Esophagus muscularis mucosa (tissue), 4 donors: ENCODE measurements around the gene SLC41A3. TPM values are rescaled to one million over a fixed set of nuclear protein-coding genes. Genes with fewer than 3 reads are reported as not detected.
A peak's percentile ranks its signal among the peaks of the same experiment; 100 is the strongest.

Source experiments
- DNase-seq: peaks from one replicate; pipeline ENCODE4 v3.0.0-alpha.2; 2017; ENCODE audit errors: extremely low spot score
- H3K27ac ChIP-seq, 4 donors: fragments of 200-600 bp; sonication (generic); replicated peaks in 1 of 4; 1 replicate in 3 of 4; 2 replicates in 1 of 4; pipeline ENCODE4 v1.5.1; 2016 to 2019; ENCODE audit warnings: mild to moderate bottlenecking in 1 of 4
- H3K27me3 ChIP-seq, 4 donors: fragments of 200-600 bp; sonication (generic); one replicate each; pipeline versions ENCODE4 v1.5.1 to v1.6.0; 2016 to 2019
- H3K36me3 ChIP-seq, 4 donors: fragments of 200-600 bp; sonication (generic); one replicate each; pipeline ENCODE4 v1.5.1; 2016 to 2019
- H3K4me1 ChIP-seq, 4 donors: fragments of 200-600 bp; sonication (generic); one replicate each; pipeline ENCODE4 v1.5.1; 2016 to 2019
- H3K4me3 ChIP-seq, 4 donors: fragments of 200-600 bp; sonication (generic); 1 replicate in 2 of 4; 2 replicates in 2 of 4; pipeline ENCODE4 v1.5.1; 2016 to 2019; ENCODE audit warnings: mild to moderate bottlenecking in 4 of 4, moderate library complexity in 1 of 4
- H3K9me3 ChIP-seq, 4 donors: fragments of 200-600 bp; sonication (generic); 1 replicate in 3 of 4; 2 replicates in 1 of 4; pipeline ENCODE4 v1.5.1; 2016 to 2019
- EP300 ChIP-seq: sonication (generic); formaldehyde crosslinking; IDR thresholded peaks from one replicate; pipeline ENCODE4 v1.6.1; 2017; ENCODE audit warnings: antibody characterized with exemption
- POLR2A ChIP-seq: fragments of 450-650 bp; IDR thresholded peaks from one replicate; pipeline ENCODE4 v1.6.1; 2017; ENCODE audit warnings: antibody characterized with exemption, moderate library complexity, mild to moderate bottlenecking, low read depth
- POLR2AphosphoS5 ChIP-seq, 2 donors: sonication (generic); formaldehyde crosslinking; IDR thresholded peaks; one replicate each; pipeline ENCODE4 v1.6.1; 2017; ENCODE audit warnings: antibody characterized with exemption in 2 of 2
- WGBS: methylation state at CpG from one replicate; pipeline ENCODE4 v1.1.5; 2018; 5-methylcytosine and 5-hydroxymethylcytosine counted together
- intact Hi-C: fragments of 100-400 bp; cut with DNase I; formaldehyde crosslinking; loops from one replicate; pipeline ENCODE4 v1.15.1; 2023
- total RNA-seq, 4 donors: library from RNA; depleted of rRNA; stranded (reverse); fragments of >200 nt; gene quantifications; one replicate each; pipeline versions ENCODE4 v1.1.0 to v1.2.1, GENCODE V29; 2016
- TF ChIP-seq, protein P1 (sequence below), 3 experiments: fragments of 200-600 bp in 2 of 3; fragments of 450-650 bp in 1 of 3; sonication (generic) in 2 of 3; IDR thresholded peaks; one replicate each; pipeline ENCODE4 v1.5.1; 2017 to 2019; ENCODE audit warnings: antibody characterized with exemption in 3 of 3, mild to moderate bottlenecking in 2 of 3, moderate library complexity in 1 of 3

SLC41A3 gene
- total RNA-seq, 4 donors from 2014 or later = 31.6 to 68.1 (median 38.9) TPM

DNA sequence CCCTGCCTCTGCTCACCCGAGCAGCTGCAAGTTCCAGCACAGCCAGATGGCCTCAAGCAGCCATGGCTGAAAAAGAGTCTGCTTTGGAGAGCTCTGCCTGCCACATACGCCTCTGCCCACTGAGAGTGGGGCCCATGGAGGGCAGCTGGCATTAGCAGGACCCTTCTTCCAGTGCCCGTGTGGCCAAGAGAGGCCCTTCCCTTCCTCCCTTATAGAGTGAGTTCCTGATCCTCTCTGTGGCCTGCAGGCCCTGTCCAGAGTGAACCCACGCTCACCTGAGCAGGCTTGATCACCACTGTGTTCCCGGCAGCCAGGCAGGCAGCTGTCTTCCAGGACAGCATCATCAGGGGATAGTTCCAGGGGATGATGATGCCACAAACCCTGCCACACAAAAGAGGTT is 41.4 kb upstream of the SLC41A3 start:
- intact Hi-C loops = no loop called here
- Histone ChIP-seq H3K36me3 (peaks cover 0 to 12% (median 3%) of the 10 kb centered on the region in 4 donors), H3K4me1 (peaks cover 0 to 3% (median 0%) of the 10 kb centered on the region in 4 donors), H3K27ac (no peak overlapping the region), H3K27me3 (no peaks in the 10 kb centered on the region), H3K9me3 (no peaks in the 10 kb centered on the region), H3K4me3 (no peak overlapping the region)
- no peak for DNase-seq
- WGBS = 30% methylated on average over 2 of the region's 5 CpGs
- TF ChIP-seq EP300 = no peak
- TF ChIP-seq POLR2AphosphoS5 (IDR thresholded peaks at IDR 0.05) = no peak
- TF ChIP-seq, protein P1, sequence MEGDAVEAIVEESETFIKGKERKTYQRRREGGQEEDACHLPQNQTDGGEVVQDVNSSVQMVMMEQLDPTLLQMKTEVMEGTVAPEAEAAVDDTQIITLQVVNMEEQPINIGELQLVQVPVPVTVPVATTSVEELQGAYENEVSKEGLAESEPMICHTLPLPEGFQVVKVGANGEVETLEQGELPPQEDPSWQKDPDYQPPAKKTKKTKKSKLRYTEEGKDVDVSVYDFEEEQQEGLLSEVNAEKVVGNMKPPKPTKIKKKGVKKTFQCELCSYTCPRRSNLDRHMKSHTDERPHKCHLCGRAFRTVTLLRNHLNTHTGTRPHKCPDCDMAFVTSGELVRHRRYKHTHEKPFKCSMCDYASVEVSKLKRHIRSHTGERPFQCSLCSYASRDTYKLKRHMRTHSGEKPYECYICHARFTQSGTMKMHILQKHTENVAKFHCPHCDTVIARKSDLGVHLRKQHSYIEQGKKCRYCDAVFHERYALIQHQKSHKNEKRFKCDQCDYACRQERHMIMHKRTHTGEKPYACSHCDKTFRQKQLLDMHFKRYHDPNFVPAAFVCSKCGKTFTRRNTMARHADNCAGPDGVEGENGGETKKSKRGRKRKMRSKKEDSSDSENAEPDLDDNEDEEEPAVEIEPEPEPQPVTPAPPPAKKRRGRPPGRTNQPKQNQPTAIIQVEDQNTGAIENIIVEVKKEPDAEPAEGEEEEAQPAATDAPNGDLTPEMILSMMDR (IDR thresholded peaks at IDR 0.05) = no peak
- TF ChIP-seq POLR2A = no peak

DNA sequence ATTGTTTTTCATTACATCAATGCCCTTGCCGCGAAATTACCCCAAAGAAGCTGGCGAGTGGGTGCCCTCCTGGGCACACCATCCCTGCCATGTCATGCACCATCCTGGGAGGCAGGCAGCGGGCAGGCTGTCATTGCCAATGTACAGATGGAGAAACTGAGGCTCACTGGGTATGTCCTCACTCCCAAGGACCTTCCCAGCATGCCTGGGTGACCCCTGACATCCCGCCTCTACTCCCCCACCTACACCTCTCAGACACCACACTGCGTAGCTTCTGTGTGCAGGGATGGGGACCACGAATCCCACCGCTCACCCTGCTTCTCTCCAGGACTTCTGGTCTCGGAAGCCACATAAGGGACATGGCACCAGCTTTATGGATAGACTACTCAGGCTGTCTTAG is 41.0 kb upstream of the SLC41A3 start:
- peak; percentile 83 for DNase-seq
- H3K9me3 ChIP-seq = no peaks in the 10 kb centered on the region
- H3K27me3 ChIP-seq = no peaks in the 10 kb centered on the region
- H3K4me3 ChIP-seq = no peak overlapping the region
- 86% methylated on average over 8 of the region's 9 CpGs for WGBS
- H3K4me1 ChIP-seq = peaks cover 0 to 3% (median 0%) of the 10 kb centered on the region in 4 donors
- peaks cover 0 to 12% (median 3%) of the 10 kb centered on the region in 4 donors for H3K36me3 ChIP-seq
- intact Hi-C loops = no loop called here
- no peak overlapping the region for H3K27ac ChIP-seq
- no peak for TF ChIP-seq POLR2AphosphoS5 (IDR thresholded peaks at IDR 0.05)
- TF ChIP-seq, protein P1 (IDR thresholded peaks at IDR 0.05) = no peak
- TF ChIP-seq EP300 = no peak
- no peak for TF ChIP-seq POLR2A

DNA sequence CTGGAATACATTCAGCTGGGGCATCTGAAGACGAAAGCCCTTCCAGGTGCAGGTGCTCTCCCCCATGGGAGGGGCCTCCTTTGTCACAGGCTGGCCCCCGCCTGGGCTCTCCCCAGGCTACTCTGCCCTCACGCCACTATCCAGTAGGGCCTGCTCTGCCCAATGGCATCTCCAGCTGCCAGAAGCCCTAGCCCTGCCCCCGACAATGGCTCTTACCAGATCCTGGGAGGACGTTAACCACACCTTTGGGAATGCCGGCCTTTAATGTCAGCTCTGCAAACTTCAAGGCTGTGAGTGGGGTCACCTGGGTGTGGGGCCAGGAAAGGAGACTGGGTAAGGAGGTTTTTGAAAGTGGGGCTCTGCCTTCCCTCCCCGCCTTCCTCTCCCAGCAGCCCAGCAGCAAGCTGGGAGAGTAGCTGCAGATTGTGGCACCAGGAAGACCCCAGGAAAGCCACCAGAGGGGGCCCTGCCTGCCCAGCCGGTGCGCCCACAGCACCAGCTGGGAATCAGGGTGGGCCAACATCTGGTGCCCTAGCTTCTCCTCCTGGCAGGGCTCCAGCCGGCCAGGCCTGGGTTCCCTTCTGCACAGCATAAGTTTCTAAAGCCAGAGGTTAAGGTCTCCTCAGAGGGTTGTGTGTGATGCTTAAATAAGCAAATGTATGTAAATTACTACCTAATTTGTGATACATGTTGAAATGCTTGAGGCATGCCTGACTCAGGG is 40.4 kb upstream of the SLC41A3 start:
- intact Hi-C loops = no loop called here
- 81% methylated on average over 5 of the region's 10 CpGs for WGBS
- Histone ChIP-seq H3K4me3 (no peak overlapping the region), H3K27me3 (no peaks in the 10 kb centered on the region), H3K27ac (no peak overlapping the region), H3K9me3 (no peaks in the 10 kb centered on the region), H3K4me1 (peaks cover 0 to under 1% (median 0%) of the 10 kb centered on the region in 4 donors), H3K36me3 (peaks cover 0 to 9% (median 3%) of the 10 kb centered on the region in 4 donors)
- TF ChIP-seq, protein P1 (IDR thresholded peaks at IDR 0.05) = no peak
- TF ChIP-seq POLR2A = no peak
- no peak for TF ChIP-seq POLR2AphosphoS5 (IDR thresholded peaks at IDR 0.05)
- TF ChIP-seq EP300 = no peak
- peak; percentile 86 for DNase-seq

DNA sequence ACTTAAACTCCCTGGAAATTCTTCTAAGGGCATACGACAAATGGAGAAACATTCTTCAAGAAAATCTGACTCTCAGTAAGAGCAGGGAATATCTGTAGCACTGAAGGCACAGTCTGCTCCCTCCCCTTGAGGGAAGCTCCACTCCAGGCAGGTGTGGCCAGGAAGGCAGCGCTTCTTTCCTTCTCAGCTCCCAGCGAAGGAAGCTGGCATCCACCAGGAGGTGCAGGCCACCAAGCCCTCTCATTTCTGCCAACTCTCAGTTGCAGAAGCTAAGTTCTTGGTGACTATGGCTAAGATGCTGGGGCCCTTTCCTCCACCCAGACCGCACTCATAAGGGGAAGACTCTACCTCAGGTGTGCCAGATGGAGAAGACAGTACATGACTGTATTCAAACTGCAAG is 37.7 kb upstream of the SLC41A3 start:
- Histone ChIP-seq H3K4me3 (no peak overlapping the region), H3K4me1 (no peaks in the 10 kb centered on the region), H3K9me3 (no peaks in the 10 kb centered on the region), H3K27me3 (no peaks in the 10 kb centered on the region), H3K36me3 (peaks cover 0 to 21% (median 5%) of the 10 kb centered on the region in 4 donors), H3K27ac (no peak overlapping the region)
- 77% methylated on average over 2 of the region's 4 CpGs for WGBS
- TF ChIP-seq, protein P1 (IDR thresholded peaks at IDR 0.05) = no peak
- no peak for TF ChIP-seq POLR2A
- TF ChIP-seq EP300 = no peak
- TF ChIP-seq POLR2AphosphoS5 (IDR thresholded peaks at IDR 0.05) = no peak
- intact Hi-C loops = no loop called here
- DNase-seq = peak; percentile 75
